HT-29 (cell line): ENCODE measurements around the gene POM121C. TPM values are rescaled to one million over a fixed set of nuclear protein-coding genes. Genes with fewer than 3 reads are reported as not detected.
"Not testable (repeated sequence)": the region's sequence is repeated elsewhere in the genome, so short reads cannot be mapped to it uniquely, and the experiment has no call there.

Experiments
- DNase-seq: peaks from one replicate; pipeline ENCODE4 v3.0.0-alpha.2; 2015; ENCODE audit warnings: low spot score
- small RNA-seq: library from RNA; depleted of rRNA; stranded (forward); fragments of <200 nt; gene quantifications from one replicate; pipeline ENCODE3, GENCODE V24; 2014
- total RNA-seq: library from RNA; depleted of rRNA; stranded (reverse); fragments of >200 nt; shearing (Covaris generic); gene quantifications from 2 replicates; pipeline ENCODE4 v1.2.3, GENCODE V29; 2014; rRNA removed

The POM121C gene
- total RNA-seq, 1 experiment from 2014 or later, result 15.9 TPM

DNA sequence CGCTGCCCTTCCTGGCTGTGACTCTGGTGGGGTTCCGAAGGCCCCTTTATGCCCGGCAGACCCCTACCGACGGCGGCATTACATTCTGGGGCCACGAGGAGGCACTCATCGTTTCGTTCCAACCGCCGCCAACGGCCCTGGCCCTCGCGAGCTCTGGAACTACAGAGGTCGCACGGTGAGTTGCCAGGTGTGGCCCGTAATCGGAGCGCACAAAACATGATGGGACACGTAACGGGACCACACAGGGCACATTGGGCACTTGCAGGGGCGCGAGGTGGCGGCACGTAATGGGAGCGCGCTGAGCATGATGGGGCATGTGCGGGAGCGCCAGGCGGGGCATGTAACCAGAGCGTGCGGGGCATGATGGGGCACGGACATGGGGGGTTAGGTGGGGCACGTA is 90.8 kb downstream of the POM121C start, which contains the start of gene TRIM73:
TSS of gene TRIM73 (plus strand) at position 301 of the 400 bp plus-strand sequence. CDS start 3,305 bp downstream, outside the sequence.
- not testable (repeated sequence) for DNase-seq

DNA sequence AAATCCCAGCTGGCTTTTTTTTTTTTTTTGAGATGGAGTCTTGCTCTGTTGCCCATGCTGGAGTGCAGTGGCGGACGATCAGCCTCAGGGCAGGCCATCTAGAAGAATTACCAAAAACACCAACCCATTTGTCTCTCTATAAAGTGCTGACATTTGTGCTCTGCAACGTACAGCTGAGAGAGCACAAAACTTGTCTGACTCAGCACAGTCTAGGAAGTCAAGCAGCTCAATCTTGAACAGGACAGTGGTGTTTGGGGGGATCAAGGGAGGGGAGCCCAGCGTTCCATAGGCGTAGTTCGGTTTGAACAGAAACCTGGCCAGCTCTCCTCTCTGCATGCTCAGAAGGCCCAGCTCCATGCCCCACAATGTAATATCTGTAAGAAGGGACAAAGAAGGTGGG is 92.9 kb downstream of the POM121C start:
- DNase-seq, result not testable (repeated sequence)

DNA sequence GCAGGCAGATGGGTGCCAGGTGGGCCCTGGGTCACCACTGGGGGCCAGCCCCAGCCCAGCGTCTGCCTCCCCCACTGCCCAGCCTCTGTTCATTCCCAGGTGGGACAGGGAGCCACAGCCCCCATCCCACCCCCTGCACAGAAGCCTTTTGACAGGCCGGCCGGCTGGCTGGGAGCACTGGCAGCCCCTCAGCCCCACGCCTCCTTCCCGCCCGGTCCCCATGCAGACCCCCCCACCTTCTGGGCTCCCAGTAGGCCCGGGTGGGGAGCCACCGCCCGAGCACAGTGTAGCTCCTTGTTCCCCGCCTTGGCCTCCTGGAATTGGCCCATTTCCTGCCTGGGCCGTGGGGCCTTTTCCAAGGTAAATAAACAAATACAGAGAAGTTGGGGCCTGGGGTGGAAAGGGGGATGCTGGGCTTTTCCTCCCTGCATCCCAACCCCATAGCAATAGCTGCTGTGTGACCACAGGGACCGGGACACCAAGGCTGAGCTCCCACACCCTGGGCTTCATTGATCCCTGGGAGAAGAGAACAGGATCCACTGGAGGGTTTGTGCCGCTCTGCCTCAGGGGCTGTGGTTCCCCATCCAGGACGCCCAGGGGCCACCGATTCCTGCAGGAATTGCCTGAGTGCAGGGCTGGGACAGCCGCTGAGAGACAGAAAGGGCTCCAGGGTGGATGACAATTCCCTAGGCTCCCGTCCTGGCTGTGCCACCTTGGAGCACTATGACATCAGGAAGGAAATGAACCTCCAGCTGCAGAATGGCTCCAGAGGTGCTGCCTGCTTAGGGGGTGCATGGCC is 111.4 kb downstream of the POM121C start:
- DNase-seq, result not testable (repeated sequence)

DNA sequence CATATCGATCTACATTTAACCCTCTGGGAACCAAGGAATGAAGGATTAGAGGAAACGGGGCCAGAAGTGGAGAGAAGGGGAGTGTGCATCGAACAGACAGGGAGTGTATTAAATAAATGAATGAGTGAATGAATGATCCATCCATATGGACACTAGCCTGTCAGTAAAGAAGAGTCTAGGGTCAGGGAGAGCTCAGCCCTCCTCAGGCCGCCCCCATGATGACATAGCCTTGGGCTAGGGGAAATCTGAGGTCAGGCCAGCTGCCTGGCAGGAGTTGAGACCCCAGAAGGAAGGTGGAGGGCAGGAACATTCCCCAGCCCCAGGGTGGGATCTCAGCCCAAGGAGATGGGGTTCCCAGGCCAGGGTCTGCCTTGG is 112.0 kb downstream of the POM121C start:
- not testable (repeated sequence) for DNase-seq

DNA sequence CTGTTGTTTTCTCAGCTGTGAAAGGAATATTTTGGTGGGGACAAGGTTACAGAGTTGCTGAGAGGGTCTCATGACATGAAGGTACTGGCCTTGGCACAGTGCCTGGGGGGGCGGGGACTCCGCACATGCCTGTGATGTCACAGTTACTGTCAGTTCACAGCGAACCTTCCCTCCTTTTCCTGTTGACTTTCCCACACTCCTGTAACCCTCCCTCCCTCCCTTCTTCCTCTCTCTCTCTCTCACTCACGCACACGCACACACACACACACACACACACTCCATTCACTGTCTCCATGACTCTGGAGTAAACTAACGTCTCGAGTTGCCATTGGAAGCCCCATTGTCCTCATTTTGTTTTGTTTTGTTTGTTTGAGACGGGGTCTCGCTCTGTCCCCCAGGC is 118.8 kb downstream of the POM121C start:
- not testable (repeated sequence) for DNase-seq

Small RNAs within 50 kb of the gene (small RNA-seq; reads per million reads assigned to genes)
- not detected for gene AC211429.1
- gene RF00019, result not detected

Other genes with a start within 250 kb of the POM121C start
- 2.5 and 4.5 TPM in 2 replicates for gene TRIM73, start 90.7 kb downstream of the POM121C start, total RNA-seq
- gene SPDYE5, start 6.0 kb upstream of the POM121C start, total RNA-seq, result not detected in 2 replicates